ENCODE data around the gene MR1. TPM values are rescaled to one million over a fixed set of nuclear protein-coding genes. Genes with fewer than 3 reads are reported as not detected.

The MR1 gene
- total RNA-seq, 4 donors from 2014 or later: 11.9 to 39.3 (median 15.2) TPM

GRCh38 chr1:181061487-181061886 is 27.7 kb downstream of the MR1 start:
- TF ChIP-seq, protein P1, sequence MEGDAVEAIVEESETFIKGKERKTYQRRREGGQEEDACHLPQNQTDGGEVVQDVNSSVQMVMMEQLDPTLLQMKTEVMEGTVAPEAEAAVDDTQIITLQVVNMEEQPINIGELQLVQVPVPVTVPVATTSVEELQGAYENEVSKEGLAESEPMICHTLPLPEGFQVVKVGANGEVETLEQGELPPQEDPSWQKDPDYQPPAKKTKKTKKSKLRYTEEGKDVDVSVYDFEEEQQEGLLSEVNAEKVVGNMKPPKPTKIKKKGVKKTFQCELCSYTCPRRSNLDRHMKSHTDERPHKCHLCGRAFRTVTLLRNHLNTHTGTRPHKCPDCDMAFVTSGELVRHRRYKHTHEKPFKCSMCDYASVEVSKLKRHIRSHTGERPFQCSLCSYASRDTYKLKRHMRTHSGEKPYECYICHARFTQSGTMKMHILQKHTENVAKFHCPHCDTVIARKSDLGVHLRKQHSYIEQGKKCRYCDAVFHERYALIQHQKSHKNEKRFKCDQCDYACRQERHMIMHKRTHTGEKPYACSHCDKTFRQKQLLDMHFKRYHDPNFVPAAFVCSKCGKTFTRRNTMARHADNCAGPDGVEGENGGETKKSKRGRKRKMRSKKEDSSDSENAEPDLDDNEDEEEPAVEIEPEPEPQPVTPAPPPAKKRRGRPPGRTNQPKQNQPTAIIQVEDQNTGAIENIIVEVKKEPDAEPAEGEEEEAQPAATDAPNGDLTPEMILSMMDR (IDR thresholded peaks at IDR 0.05; ENCODE audit: low read depth): no peak

- TF ChIP-seq, protein P1 (IDR thresholded peaks at IDR 0.05; ENCODE audit: low read depth): no peak
Observed at GRCh38 chr1:181061891-181062835, 28.4 kb downstream of the MR1 start.

DNA sequence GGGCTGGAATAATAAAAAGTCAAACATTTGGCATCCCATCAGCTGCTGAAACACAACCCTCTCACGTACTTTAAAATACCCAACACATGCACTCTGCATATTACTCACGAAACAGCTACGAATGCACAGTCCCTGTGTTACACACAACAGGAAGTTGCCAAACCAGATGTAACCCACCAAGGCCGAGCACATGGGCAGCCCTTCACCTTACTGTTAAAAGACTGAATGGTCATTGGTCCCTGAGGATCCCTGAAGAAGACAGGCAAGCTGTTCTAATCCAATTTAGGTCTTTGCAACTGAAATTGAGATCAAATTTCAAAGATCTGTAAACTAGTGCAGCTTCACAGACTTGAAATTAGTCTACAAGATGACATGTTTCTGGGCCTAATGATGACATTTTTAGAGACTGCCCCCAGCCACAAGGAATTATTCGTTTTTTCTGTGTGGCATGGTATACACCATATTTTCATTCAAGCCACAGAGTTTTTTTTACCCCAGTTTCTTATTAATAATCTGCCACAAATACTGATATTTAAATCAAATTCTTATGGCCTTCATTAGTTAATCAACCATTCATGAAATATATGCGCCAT is 29.1 kb downstream of the MR1 start:
- TF ChIP-seq, protein P1 (IDR thresholded peaks at IDR 0.05; ENCODE audit: low read depth): no peak

GRCh38 chr1:181064011-181064623 is 30.3 kb downstream of the MR1 start:
- TF ChIP-seq, protein P1 (IDR thresholded peaks at IDR 0.05; ENCODE audit: low read depth): no peak

GRCh38 chr1:181064702-181065101 is 30.9 kb downstream of the MR1 start:
- TF ChIP-seq, protein P1 (IDR thresholded peaks at IDR 0.05; ENCODE audit: low read depth): no peak

DNA sequence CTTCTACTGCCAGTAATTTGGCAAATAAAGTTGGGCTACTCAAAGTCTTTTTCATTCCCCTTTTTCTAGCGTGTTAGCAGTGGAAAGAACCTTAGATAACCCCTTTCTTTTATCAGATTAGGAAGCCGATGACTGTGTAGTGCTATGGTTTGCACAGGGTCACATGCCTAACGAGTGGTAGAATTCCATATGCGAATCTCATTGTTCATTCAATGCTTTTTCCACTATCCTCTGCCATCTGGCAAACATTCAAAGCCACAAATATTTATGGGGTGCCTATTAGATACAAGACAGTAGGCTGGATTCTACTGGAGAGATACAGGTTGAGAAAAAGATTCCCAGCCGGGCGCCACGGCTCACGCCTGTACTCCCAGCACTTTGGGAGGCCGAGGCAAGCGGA is 39.9 kb downstream of the MR1 start:
- TF ChIP-seq, protein P1 (IDR thresholded peaks at IDR 0.05; ENCODE audit: low read depth): no peak

Data from subcutaneous adipose tissue (tissue), 4 donors.